ENCODE results near the gene COL19A1. TPM values are rescaled to one million over a fixed set of nuclear protein-coding genes. Genes with fewer than 3 reads are reported as not detected.

Gene COL19A1
- polyA plus RNA-seq, 1 of the 3 experiments (the other 2 are of a cell fraction) = 0.15 TPM

GRCh38 chr6:69973763-69974162 lies 107.4 kb downstream of the COL19A1 start:
- H2AFZ ChIP-seq (ENCODE audit: low read depth) = no peak overlapping the region
- no peaks in the 10 kb centered on the region for H3K9me2 ChIP-seq
- peaks cover 0 to 7% of the 10 kb centered on the region in 2 experiments; a peak in 2 of 4 replicates for H3K4me1 ChIP-seq (ENCODE audit: control insufficient read depth in 1 of 2, insufficient read depth in 2 of 2, low read depth in 1 of 2, low read length in 1 of 2)
- H3K4me3 ChIP-seq (ENCODE audit: low read depth in 2 of 2, low read length in 1 of 2) = no peak overlapping the region
- no peak for DNase-seq
- WGBS (ENCODE audit: low lambda C conversion rate) = 58% methylated on average over 3 of the region's 3 CpGs
- no peaks in the 10 kb centered on the region for H3K27me3 ChIP-seq (ENCODE audit: insufficient read depth)
- H3K79me2 ChIP-seq (ENCODE audit: insufficient read depth) = no peaks in the 10 kb centered on the region
- H3K4me2 ChIP-seq = no peak overlapping the region
- H3K36me3 ChIP-seq (replicated peaks in 1 of 2; ENCODE audit: control insufficient read depth in 1 of 2, insufficient read depth in 2 of 2, low read length in 1 of 2) = no peaks in the 10 kb centered on the region
- no peak overlapping the region for H3K9ac ChIP-seq
- H3K27ac ChIP-seq (ENCODE audit: low read depth in 2 of 2, low read length in 1 of 2) = no peak overlapping the region
- ChIA-PET POLR2A (no interaction called here), CTCF (interaction anchor here (0.9 to 1.7 kb wide), 3 partner anchors 14 to 135 kb away, joined by 3 to 6 read pairs (median 3); no protein-coding TSS in a partner anchor)
- no peaks in the 10 kb centered on the region for H4K20me1 ChIP-seq (ENCODE audit: insufficient read depth)
- TF ChIP-seq, protein P1, sequence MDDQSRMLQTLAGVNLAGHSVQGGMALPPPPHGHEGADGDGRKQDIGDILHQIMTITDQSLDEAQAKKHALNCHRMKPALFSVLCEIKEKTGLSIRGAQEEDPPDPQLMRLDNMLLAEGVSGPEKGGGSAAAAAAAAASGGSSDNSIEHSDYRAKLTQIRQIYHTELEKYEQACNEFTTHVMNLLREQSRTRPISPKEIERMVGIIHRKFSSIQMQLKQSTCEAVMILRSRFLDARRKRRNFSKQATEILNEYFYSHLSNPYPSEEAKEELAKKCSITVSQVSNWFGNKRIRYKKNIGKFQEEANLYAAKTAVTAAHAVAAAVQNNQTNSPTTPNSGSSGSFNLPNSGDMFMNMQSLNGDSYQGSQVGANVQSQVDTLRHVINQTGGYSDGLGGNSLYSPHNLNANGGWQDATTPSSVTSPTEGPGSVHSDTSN (IDR thresholded peaks at IDR 0.05) = no peak
- no peak for TF ChIP-seq EZH2phosphoT487 (IDR thresholded peaks at IDR 0.05; ENCODE audit: borderline replicate concordance, low read depth)
- TF ChIP-seq TCF12 (IDR thresholded peaks at IDR 0.05) = no peak
- no peak for TF ChIP-seq MEF2A (IDR thresholded peaks at IDR 0.05; ENCODE audit: borderline replicate concordance, low read depth)
- TF ChIP-seq USF1 (IDR thresholded peaks at IDR 0.05; ENCODE audit: borderline replicate concordance, low read depth) = no peak
- no peak for TF ChIP-seq IRF3 (IDR thresholded peaks at IDR 0.05; ENCODE audit: low read depth, low read length)
- TF ChIP-seq NRF1 (IDR thresholded peaks at IDR 0.05; ENCODE audit: low read depth, low read length) = no peak
- no peak for TF ChIP-seq CHD2 (IDR thresholded peaks at IDR 0.05; ENCODE audit: low read length, partially characterized antibody)
- TF ChIP-seq RCOR1 (IDR thresholded peaks at IDR 0.05; ENCODE audit: low read length) = no peak
- no peak for TF ChIP-seq GABPA (IDR thresholded peaks at IDR 0.05; ENCODE audit: low read depth)
- no peaks in the 10 kb centered on the region for H3F3A ChIP-seq (replicated peaks; ENCODE audit: insufficient read depth)
- no peaks in the 10 kb centered on the region for H3K9me3 ChIP-seq

DNA sequence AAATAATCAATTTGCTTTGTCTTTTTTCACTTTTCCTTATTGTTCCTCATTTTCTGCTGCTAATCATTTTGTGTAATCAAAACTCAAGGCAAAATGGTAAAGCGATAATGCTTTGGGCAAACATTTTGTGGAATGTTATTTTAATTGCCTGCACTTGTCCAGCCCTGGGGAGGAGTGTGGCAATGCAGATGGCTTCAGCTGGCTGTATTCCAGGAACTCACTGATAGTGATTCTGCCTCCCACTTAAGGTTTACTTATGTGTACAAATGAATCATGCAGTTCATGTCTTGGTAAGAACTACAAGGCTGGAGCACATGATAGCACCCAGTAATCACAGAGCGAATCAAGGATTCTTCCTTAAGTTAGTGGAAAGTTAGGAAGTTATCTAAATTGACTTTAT lies 107.8 kb downstream of the COL19A1 start:
- Histone ChIP-seq H3K27me3 (ENCODE audit: insufficient read depth) (no peaks in the 10 kb centered on the region), H3K4me1 (ENCODE audit: control insufficient read depth in 1 of 2, insufficient read depth in 2 of 2, low read depth in 1 of 2, low read length in 1 of 2) (peaks cover 0 to 7% of the 10 kb centered on the region in 2 experiments; a peak in 2 of 4 replicates), H3K27ac (ENCODE audit: low read depth in 2 of 2, low read length in 1 of 2) (no peak overlapping the region), H3K79me2 (ENCODE audit: insufficient read depth) (no peaks in the 10 kb centered on the region), H4K20me1 (ENCODE audit: insufficient read depth) (no peaks in the 10 kb centered on the region), H3F3A (replicated peaks; ENCODE audit: insufficient read depth) (no peaks in the 10 kb centered on the region), H2AFZ (ENCODE audit: low read depth) (no peak overlapping the region), H3K4me2 (no peak overlapping the region), H3K9me2 (no peaks in the 10 kb centered on the region), H3K9ac (no peak overlapping the region), H3K36me3 (replicated peaks in 1 of 2; ENCODE audit: control insufficient read depth in 1 of 2, insufficient read depth in 2 of 2, low read length in 1 of 2) (no peaks in the 10 kb centered on the region), H3K9me3 (no peaks in the 10 kb centered on the region), H3K4me3 (ENCODE audit: low read depth in 2 of 2, low read length in 1 of 2) (no peak overlapping the region)
- POLR2A ChIA-PET = no interaction called here
- CTCF ChIA-PET = interaction anchor here (1.0 to 1.7 kb wide), 2 partner anchors 134 to 135 kb away, joined by 3 to 6 read pairs; no protein-coding TSS in a partner anchor
- no peak for TF ChIP-seq SMC3 (IDR thresholded peaks at IDR 0.05; ENCODE audit: low read depth, low read length)
- no peak for TF ChIP-seq RFX5 (IDR thresholded peaks at IDR 0.05; ENCODE audit: low read length)
- no peak for TF ChIP-seq SIN3A (IDR thresholded peaks at IDR 0.05; ENCODE audit: borderline replicate concordance, low read depth, low read length)
- TF ChIP-seq EP300 (IDR thresholded peaks at IDR 0.05; ENCODE audit: borderline replicate concordance in 1 of 2, low read depth in 1 of 2, low read length in 1 of 2) = peak in 1 of 2 experiments; percentile 78; a peak in 1 of 4 replicates
- peak; percentile 53; the same call in 1 of the 2 replicates for TF ChIP-seq TCF12 (IDR thresholded peaks at IDR 0.05)
- peak; percentile 91 for TF ChIP-seq RCOR1 (IDR thresholded peaks at IDR 0.05; ENCODE audit: low read length)
- TF ChIP-seq MEF2A (IDR thresholded peaks at IDR 0.05; ENCODE audit: borderline replicate concordance, low read depth) = no peak
- TF ChIP-seq, protein P1 (IDR thresholded peaks at IDR 0.05) = 0 out of 2 replicates have a peak, but pooled peaks have one; percentile 19
- no peak for TF ChIP-seq GABPA (IDR thresholded peaks at IDR 0.05; ENCODE audit: low read depth)
- peak; percentile 42; the same call in 1 of the 2 replicates for TF ChIP-seq NFIC (IDR thresholded peaks at IDR 0.05; ENCODE audit: borderline replicate concordance)
- TF ChIP-seq, protein P2, sequence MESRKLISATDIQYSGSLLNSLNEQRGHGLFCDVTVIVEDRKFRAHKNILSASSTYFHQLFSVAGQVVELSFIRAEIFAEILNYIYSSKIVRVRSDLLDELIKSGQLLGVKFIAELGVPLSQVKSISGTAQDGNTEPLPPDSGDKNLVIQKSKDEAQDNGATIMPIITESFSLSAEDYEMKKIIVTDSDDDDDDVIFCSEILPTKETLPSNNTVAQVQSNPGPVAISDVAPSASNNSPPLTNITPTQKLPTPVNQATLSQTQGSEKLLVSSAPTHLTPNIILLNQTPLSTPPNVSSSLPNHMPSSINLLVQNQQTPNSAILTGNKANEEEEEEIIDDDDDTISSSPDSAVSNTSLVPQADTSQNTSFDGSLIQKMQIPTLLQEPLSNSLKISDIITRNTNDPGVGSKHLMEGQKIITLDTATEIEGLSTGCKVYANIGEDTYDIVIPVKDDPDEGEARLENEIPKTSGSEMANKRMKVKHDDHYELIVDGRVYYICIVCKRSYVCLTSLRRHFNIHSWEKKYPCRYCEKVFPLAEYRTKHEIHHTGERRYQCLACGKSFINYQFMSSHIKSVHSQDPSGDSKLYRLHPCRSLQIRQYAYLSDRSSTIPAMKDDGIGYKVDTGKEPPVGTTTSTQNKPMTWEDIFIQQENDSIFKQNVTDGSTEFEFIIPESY (IDR thresholded peaks at IDR 0.05; ENCODE audit: borderline replicate concordance, low read depth) = no peak
- TF ChIP-seq GATA2 (CRISPR knock-in tag; IDR thresholded peaks at IDR 0.05) = peak; percentile 68
- TF ChIP-seq NRF1 (IDR thresholded peaks at IDR 0.05; ENCODE audit: low read depth, low read length) = no peak
- peak; percentile 63 for TF ChIP-seq CHD2 (IDR thresholded peaks at IDR 0.05; ENCODE audit: low read length, partially characterized antibody)
- TF ChIP-seq RAD21 (IDR thresholded peaks at IDR 0.05; ENCODE audit: low read length) = no peak
- 43% methylated on average over 2 of the region's 2 CpGs for WGBS (ENCODE audit: low lambda C conversion rate)
- DNase-seq = peak; percentile 60

All from SK-N-SH (cell line).